GM18505 (cell line): ENCODE results near the gene CPED1.

Source experiments
- ATAC-seq: cut with Tn5 transposase; IDR thresholded peaks from one replicate; pipeline ENCODE4 v1.9.1; 2021; ENCODE audit not compliant: unreplicated experiment
- POLR2A ChIP-seq: IDR thresholded peaks from 4 replicates; pipeline ENCODE4 v1.6.1; 2011; ENCODE audit warnings: borderline replicate concordance; ENCODE audit not compliant: insufficient read depth, insufficient read length; ENCODE audit errors: extremely low read depth

The CPED1 gene

GRCh38 chr7:121322460-121322859 lies 333.9 kb downstream of the CPED1 start:
- TF ChIP-seq POLR2A = no peak
- ATAC-seq = no peak

GRCh38 chr7:121323515-121324302 lies 335.2 kb downstream of the CPED1 start:
- no peak for TF ChIP-seq POLR2A

GRCh38 chr7:121327671-121328070 lies 339.2 kb downstream of the CPED1 start:
- ATAC-seq = no peak
- no peak for TF ChIP-seq POLR2A

More at GRCh38 chr7:121323515-121324302, 335.2 kb downstream of the CPED1 start:
- ATAC-seq = no peak

- no peak for ATAC-seq
- TF ChIP-seq POLR2A = no peak
These were observed 340.1 kb downstream of the CPED1 start, which contains the start of gene WNT16 for GRCh38 chr7:121328508-121329190. Gene WNT16 (plus strand): TSS chr7:121329000. CDS start chr7:121329293, 293 bp downstream.

- peak; percentile 49 for ATAC-seq
- no peak for TF ChIP-seq POLR2A
These were observed 340.9 kb downstream of the CPED1 start for GRCh38 chr7:121329191-121330052.

GRCh38 chr7:121330053-121330833 lies 341.7 kb downstream of the CPED1 start:
- peak; percentile 33 for ATAC-seq
- no peak for TF ChIP-seq POLR2A

GRCh38 chr7:121331048-121331447 lies 342.5 kb downstream of the CPED1 start:
- no peak for ATAC-seq
- no peak for TF ChIP-seq POLR2A

- ATAC-seq = no peak
- no peak for TF ChIP-seq POLR2A
These were observed 343.1 kb downstream of the CPED1 start for GRCh38 chr7:121331574-121331973.

- TF ChIP-seq POLR2A = no peak
- no peak for ATAC-seq
These were observed 345.9 kb downstream of the CPED1 start for GRCh38 chr7:121334376-121334775.

- ATAC-seq = no peak
- no peak for TF ChIP-seq POLR2A
These were observed 346.6 kb downstream of the CPED1 start for GRCh38 chr7:121334875-121335648.

GRCh38 chr7:121336579-121336978 lies 348.1 kb downstream of the CPED1 start:
- no peak for ATAC-seq
- TF ChIP-seq POLR2A = no peak

- no peak for TF ChIP-seq POLR2A
These were observed 348.9 kb downstream of the CPED1 start for GRCh38 chr7:121337398-121337797.

GRCh38 chr7:121339082-121339481 lies 350.6 kb downstream of the CPED1 start:
- ATAC-seq = no peak
- no peak for TF ChIP-seq POLR2A

More at GRCh38 chr7:121337398-121337797, 348.9 kb downstream of the CPED1 start:
- ATAC-seq = no peak
